K562 (cell line): ENCODE measurements around the gene NINL. TPM values are rescaled to one million over a fixed set of nuclear protein-coding genes. Genes with fewer than 3 reads are reported as not detected.

Source experiments
- CEBPG ChIP-seq, 3 experiments: fragments of 200-800 bp in 1 of 3; sonication (Bioruptor generic) in 1 of 3; sonication (generic) in 1 of 3; formaldehyde crosslinking in 1 of 3; IDR thresholded peaks in 2 of 3; conservative IDR thresholded peaks in 1 of 3; 2 replicates each; pipeline versions ENCODE4 v1.6.1 to v1.8.0; 2016 to 2022; ENCODE audit warnings: missing compliant biosample characterization in 2 of 3, missing genetic modification characterization in 2 of 3, mild to moderate bottlenecking in 1 of 3, missing genetic modification reagents in 1 of 3
- FIP1L1 ChIP-seq: fragments of 200-400 bp; formaldehyde crosslinking; IDR thresholded peaks from 2 replicates; pipeline ENCODE4 v1.6.1; 2018; ENCODE audit warnings: mild to moderate bottlenecking, low read depth, low read length; ENCODE audit not compliant: poor library complexity, severe bottlenecking
- HDAC8 ChIP-seq: fragments of 450-650 bp; IDR thresholded peaks from 2 replicates; pipeline ENCODE4 v1.6.1; 2016; ENCODE audit warnings: mild to moderate bottlenecking, missing genetic modification characterization, moderate library complexity, missing compliant biosample characterization
- JUND ChIP-seq, 2 experiments: IDR thresholded peaks; 2 replicates in 1 of 2; 3 replicates in 1 of 2; pipeline ENCODE4 v1.6.1; 2011; ENCODE audit warnings: borderline replicate concordance in 2 of 2, low read depth in 2 of 2, low read length in 2 of 2, improper control_type of control experiment in 1 of 2, missing biosample characterization in 1 of 2, missing genetic modification characterization in 1 of 2, missing genetic modification reagents in 1 of 2
- MLX ChIP-seq, 2 experiments: fragments of 450-650 bp in 1 of 2; sonication (generic) in 1 of 2; formaldehyde crosslinking; conservative IDR thresholded peaks; 2 replicates each; pipeline versions ENCODE4 v1.4.0 to v1.8.1; 2020 to 2022; ENCODE audit warnings: mild to moderate bottlenecking in 1 of 2, missing genetic modification reagents in 1 of 2
- TCF7 ChIP-seq: sonication (generic); IDR thresholded peaks from 2 replicates; pipeline ENCODE4 v1.6.1; 2016; ENCODE audit warnings: antibody characterized with exemption, borderline replicate concordance
- TFAP4 ChIP-seq: sonication (generic); formaldehyde crosslinking; IDR thresholded peaks from 2 replicates; pipeline ENCODE4 v1.8.0; 2022; ENCODE audit warnings: missing genetic modification reagents, mild to moderate bottlenecking, moderate library complexity, borderline replicate concordance
- ZBTB8A ChIP-seq: fragments of 450-650 bp; IDR thresholded peaks from 2 replicates; pipeline ENCODE4 v1.6.1; 2018; ENCODE audit warnings: mild to moderate bottlenecking, moderate library complexity; ENCODE audit not compliant: partially characterized antibody
- ZNF764 ChIP-seq: fragments of 250-450 bp; sonication (Bioruptor Pico); IDR thresholded peaks from 2 replicates; pipeline ENCODE4 v1.4.0; 2020; ENCODE audit warnings: low read depth, mild to moderate bottlenecking, moderate library complexity
- ZZZ3 ChIP-seq: fragments of 450-650 bp; IDR thresholded peaks from 2 replicates; pipeline ENCODE4 v1.6.1; 2016; ENCODE audit warnings: antibody characterized with exemption, mild to moderate bottlenecking, moderate library complexity
- polyA plus RNA-seq, 8 experiments: library from polyadenylated mRNA; depleted of rRNA in 4 of 8; stranded (reverse) in 5 of 8; unstranded in 3 of 8; fragments of >200 nt; fragmentation: Nextera tagmentation in 2 of 8; fragmentation: Illumina TruSeq in 1 of 8; extraction: Ambion mirVana in 2 of 8; extraction: Trizol in 1 of 8; gene quantifications; 2 replicates each; pipeline versions ENCODE4 v1.2.1 to v1.2.3, GENCODE V29; 2011 to 2014; ENCODE audit warnings: inconsistent platforms in 1 of 8, missing spikeins in 1 of 8
- total RNA-seq, 7 experiments: library from RNA; depleted of rRNA in 6 of 7; stranded (reverse); fragments of >200 nt in 6 of 7; fragmentation: Illumina TruSeq in 2 of 7; extraction: Trizol in 2 of 7; gene quantifications; 2 replicates each; pipeline versions ENCODE4 v1.2.1 to v1.2.3, GENCODE V29; 2011 to 2021; ENCODE audit warnings: low replicate concordance in 1 of 7
- TF ChIP-seq, protein P1 (sequence below): fragments of 150-350 bp; IDR thresholded peaks from 2 replicates; pipeline ENCODE4 v1.6.1; 2014; ENCODE audit warnings: low read depth, mild to moderate bottlenecking, low read length, borderline replicate concordance
- TF ChIP-seq, protein P2 (sequence below): sonication (generic); formaldehyde crosslinking; IDR thresholded peaks from 2 replicates; pipeline ENCODE4 v1.8.1; 2023; ENCODE audit warnings: mild to moderate bottlenecking, missing genetic modification reagents
- TF ChIP-seq, protein P3 (sequence below): fragments of 450-650 bp; formaldehyde crosslinking; IDR thresholded peaks from 2 replicates; pipeline ENCODE4 v1.4.0; 2022; ENCODE audit warnings: missing genetic modification characterization

The NINL gene
- total and polyA plus RNA-seq, 9 of the 15 experiments (the other 6 are each of a cell fraction or from before 2014, with no cell fraction given): 0.03 to 0.22 (median 0.05) TPM; not detected in 5

DNA sequence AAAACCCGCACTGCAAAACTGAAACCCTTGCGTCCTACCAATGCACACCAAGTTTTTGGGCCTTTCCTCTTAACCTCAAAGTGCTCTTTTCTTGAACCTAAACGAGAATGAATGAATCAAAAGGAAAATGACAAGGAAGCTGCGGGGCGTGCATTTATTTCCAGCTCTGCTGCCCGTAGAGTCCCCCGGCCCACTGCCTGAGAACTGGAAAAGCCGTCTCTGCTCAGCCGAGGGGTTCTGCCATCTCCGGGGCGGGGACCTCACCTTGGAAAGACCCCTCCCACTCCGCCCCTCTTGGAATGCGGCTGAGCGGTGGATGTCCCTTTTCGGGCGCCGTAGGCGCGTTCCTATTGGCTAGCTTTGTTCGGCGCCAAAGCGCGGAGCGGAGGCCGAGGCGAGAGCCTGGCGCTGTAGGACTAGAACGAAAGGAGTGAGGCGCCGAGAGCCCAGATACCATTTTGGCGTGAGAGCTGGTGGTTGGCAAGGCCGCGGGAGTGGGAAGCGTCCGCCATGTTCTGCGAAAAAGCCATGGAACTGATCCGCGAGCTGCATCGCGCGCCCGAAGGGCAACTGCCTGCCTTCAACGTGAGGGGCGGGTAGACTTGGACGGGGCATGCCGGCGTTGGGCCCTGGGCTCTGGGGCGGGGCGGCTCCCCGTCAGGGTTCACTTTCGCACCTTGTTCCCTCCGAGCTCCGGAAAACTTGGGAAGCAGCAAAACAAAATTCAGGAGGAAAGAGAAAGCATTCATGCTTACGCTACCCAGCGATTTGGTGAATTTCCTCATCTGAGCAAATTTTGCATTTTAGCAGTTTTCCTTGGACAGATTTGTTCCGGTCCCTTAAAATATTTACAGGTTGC is 177.8 kb downstream of the NINL start, which contains the start of gene GINS1 (continued):
- TF ChIP-seq, protein P1, sequence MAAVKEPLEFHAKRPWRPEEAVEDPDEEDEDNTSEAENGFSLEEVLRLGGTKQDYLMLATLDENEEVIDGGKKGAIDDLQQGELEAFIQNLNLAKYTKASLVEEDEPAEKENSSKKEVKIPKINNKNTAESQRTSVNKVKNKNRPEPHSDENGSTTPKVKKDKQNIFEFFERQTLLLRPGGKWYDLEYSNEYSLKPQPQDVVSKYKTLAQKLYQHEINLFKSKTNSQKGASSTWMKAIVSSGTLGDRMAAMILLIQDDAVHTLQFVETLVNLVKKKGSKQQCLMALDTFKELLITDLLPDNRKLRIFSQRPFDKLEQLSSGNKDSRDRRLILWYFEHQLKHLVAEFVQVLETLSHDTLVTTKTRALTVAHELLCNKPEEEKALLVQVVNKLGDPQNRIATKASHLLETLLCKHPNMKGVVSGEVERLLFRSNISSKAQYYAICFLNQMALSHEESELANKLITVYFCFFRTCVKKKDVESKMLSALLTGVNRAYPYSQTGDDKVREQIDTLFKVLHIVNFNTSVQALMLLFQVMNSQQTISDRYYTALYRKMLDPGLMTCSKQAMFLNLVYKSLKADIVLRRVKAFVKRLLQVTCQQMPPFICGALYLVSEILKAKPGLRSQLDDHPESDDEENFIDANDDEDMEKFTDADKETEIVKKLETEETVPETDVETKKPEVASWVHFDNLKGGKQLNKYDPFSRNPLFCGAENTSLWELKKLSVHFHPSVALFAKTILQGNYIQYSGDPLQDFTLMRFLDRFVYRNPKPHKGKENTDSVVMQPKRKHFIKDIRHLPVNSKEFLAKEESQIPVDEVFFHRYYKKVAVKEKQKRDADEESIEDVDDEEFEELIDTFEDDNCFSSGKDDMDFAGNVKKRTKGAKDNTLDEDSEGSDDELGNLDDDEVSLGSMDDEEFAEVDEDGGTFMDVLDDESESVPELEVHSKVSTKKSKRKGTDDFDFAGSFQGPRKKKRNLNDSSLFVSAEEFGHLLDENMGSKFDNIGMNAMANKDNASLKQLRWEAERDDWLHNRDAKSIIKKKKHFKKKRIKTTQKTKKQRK: no peak
- TF ChIP-seq JUND (IDR thresholded peaks at IDR 0.05; ENCODE audit: borderline replicate concordance, low read depth, low read length): no peak
- TF ChIP-seq JUND (tag; IDR thresholded peaks at IDR 0.05; ENCODE audit: borderline replicate concordance, low read depth, low read length): no peak; the same call in 2 of the 3 replicates
- TF ChIP-seq MLX (CRISPR knock-in tag; conservative IDR thresholded peaks at IDR 0.05): no peak
- no peak for TF ChIP-seq ZBTB8A
- peak; percentile 49; the same call in 1 of the 2 replicates for TF ChIP-seq TFAP4 (CRISPR knock-in tag)
- TF ChIP-seq, protein P2, sequence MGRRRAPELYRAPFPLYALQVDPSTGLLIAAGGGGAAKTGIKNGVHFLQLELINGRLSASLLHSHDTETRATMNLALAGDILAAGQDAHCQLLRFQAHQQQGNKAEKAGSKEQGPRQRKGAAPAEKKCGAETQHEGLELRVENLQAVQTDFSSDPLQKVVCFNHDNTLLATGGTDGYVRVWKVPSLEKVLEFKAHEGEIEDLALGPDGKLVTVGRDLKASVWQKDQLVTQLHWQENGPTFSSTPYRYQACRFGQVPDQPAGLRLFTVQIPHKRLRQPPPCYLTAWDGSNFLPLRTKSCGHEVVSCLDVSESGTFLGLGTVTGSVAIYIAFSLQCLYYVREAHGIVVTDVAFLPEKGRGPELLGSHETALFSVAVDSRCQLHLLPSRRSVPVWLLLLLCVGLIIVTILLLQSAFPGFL (CRISPR knock-in tag): no peak
- TF ChIP-seq TCF7: no peak
- TF ChIP-seq CEBPG (CRISPR knock-in tag; IDR thresholded peaks at IDR 0.05): no peak
- TF ChIP-seq CEBPG (tag; conservative IDR thresholded peaks at IDR 0.05 in 1 of 2, IDR thresholded peaks at IDR 0.05 in 1 of 2): no peak
- TF ChIP-seq, protein P3, sequence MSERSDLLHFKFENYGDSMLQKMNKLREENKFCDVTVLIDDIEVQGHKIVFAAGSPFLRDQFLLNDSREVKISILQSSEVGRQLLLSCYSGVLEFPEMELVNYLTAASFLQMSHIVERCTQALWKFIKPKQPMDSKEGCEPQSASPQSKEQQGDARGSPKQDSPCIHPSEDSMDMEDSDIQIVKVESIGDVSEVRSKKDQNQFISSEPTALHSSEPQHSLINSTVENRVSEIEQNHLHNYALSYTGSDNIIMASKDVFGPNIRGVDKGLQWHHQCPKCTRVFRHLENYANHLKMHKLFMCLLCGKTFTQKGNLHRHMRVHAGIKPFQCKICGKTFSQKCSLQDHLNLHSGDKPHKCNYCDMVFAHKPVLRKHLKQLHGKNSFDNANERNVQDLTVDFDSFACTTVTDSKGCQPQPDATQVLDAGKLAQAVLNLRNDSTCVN (CRISPR knock-in tag): no peak
- TF ChIP-seq HDAC8 (tag): no peak
- TF ChIP-seq ZZZ3: peak; percentile 87
- no peak for TF ChIP-seq ZNF764
- TF ChIP-seq FIP1L1: peak; percentile 28
